Activated CD4-positive, alpha-beta T cell treated with anti-CD3 and anti-CD28 coated beads for 36 hours (primary cell): Measurements from ENCODE around the gene UBQLN3. TPM values are rescaled to one million over a fixed set of nuclear protein-coding genes. Genes with fewer than 3 reads are reported as not detected.

Source experiments
- ATAC-seq: fragments of 200-7000 bp; cut with Tn5 transposase; one replicate; pipeline ENCODE4 v1.10.0; 2021; ENCODE audit warnings: mild to moderate bottlenecking, moderate library complexity
- CTCF ChIA-PET: fragments of 350-600 bp; sonication (Branson Sonifier 250); formaldehyde crosslinking; loops from one replicate; lab custom pipeline; 2021; ENCODE audit warnings: antibody characterized with exemption; lab: Charles Lee
- POLR2A ChIA-PET: fragments of 350-600 bp; sonication (Branson Sonifier 250); formaldehyde crosslinking; loops from one replicate; lab custom pipeline; 2021; ENCODE audit warnings: antibody characterized with exemption, inconsistent platforms; lab: Charles Lee
- DNase-seq: peaks from one replicate; pipeline ENCODE4 v3.0.0-alpha.2; 2020
- H3K27ac Mint-ChIP-seq: one replicate; pipeline ENCODE4 v1.8.0; 2021; ENCODE audit warnings: mixed read lengths
- H3K27me3 Mint-ChIP-seq: one replicate; pipeline ENCODE4 v1.8.0; 2021; ENCODE audit warnings: mixed read lengths
- H3K36me3 Mint-ChIP-seq: one replicate; pipeline ENCODE4 v1.8.0; 2021; ENCODE audit warnings: low read depth, mixed read lengths
- H3K4me1 Mint-ChIP-seq: one replicate; pipeline ENCODE4 v1.8.0; 2021; ENCODE audit warnings: mixed read lengths
- H3K4me3 Mint-ChIP-seq: one replicate; pipeline ENCODE4 v1.8.0; 2021; ENCODE audit warnings: mild to moderate bottlenecking, moderate library complexity, mixed read lengths
- H3K9me3 Mint-ChIP-seq: one replicate; pipeline ENCODE4 v1.8.0; 2021; ENCODE audit warnings: low read depth, mixed read lengths
- intact Hi-C, 2 experiments: fragments of 100-400 bp; cut with DNase I in 1 of 2; cut with micrococcal nuclease in 1 of 2; formaldehyde crosslinking; loops; one replicate each; pipeline versions ENCODE4 v1.14.2 to v1.15.1; 2022 to 2024; cut with DNase I, micrococcal nuclease
- total RNA-seq, 2 experiments: library from RNA; stranded (reverse); gene quantifications; one replicate each; pipeline ENCODE4 v1.2.3, GENCODE V29; 2021

Gene UBQLN3
- total RNA-seq, 2 experiments from 2014 or later, result not detected

DNA sequence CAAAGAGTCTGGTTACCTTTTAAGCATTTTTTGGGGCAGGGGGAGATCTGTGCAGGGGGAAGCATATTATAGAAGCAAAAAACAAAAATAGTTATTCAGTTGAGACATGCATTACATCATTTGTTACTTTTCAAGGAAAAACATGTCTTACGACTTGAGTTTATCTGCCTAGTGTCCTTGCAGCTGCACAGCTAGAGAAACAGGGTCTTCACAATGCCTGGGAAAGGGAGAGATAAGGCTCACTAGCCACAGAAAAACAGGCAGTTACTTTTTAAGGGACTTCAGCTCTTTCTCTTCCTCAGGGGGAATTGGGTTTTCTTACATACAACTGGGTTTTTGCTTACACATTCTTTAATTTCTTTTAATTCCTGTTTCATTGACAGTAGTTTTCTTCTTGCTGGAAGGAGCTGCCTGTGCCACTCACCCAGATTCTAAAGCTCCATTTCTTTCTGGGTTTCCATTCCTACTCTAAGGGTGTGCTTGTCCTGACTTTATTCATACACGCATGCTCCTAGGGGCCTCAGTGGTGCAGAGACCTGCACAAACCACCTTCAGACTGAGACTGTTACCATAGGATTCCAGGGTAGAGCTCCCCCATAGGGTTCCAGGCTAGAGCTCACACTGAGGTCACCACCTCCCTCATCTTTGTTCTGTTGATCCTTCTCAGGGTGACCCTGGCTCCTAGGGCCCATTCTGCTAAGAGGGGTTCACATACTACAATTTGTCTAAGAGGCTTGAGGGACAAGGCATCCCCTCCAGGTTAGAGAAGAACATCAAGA is 21.5 kb upstream of the UBQLN3 start:
- intact Hi-C loops, result no loop called here
- POLR2A ChIA-PET, result no interaction called here
- Mint-ChIP-seq H3K27me3 (no peaks in the 10 kb centered on the region), H3K36me3 (no peaks in the 10 kb centered on the region), H3K27ac (no peak overlapping the region), H3K9me3 (no peaks in the 10 kb centered on the region), H3K4me3 (no peak overlapping the region), H3K4me1 (no peaks in the 10 kb centered on the region)
- CTCF ChIA-PET, result interaction anchor here (0.6 kb wide), 1 partner anchor 39 kb away, joined by 3 read pairs; no protein-coding TSS in a partner anchor
- no peak for DNase-seq
- ATAC-seq, result no peak

DNA sequence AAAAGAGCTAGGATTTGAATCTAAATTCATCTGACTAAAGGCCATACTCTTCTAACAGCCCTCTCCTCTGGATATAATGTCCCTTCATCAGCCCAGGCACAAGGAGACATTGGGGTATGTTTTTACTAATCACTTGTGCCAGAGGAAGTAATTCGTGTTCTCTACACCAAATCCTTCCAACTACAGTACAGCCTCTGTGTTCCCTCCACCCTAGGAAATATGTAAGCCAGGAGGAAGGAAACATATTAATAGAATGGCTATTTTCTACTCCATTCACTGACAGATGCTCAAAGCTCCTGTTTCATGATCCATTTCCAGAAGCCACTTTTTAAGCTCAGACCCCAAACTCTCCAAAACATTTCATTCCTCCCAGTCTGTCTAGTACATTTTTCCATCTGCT is 18.7 kb upstream of the UBQLN3 start:
- DNase-seq (no peak), ATAC-seq (no peak)
- CTCF ChIA-PET, result no interaction called here
- H3K4me3 Mint-ChIP-seq, result no peak overlapping the region
- no peaks in the 10 kb centered on the region for H3K27me3 Mint-ChIP-seq
- no peak overlapping the region for H3K27ac Mint-ChIP-seq
- H3K4me1 Mint-ChIP-seq, result no peaks in the 10 kb centered on the region
- POLR2A ChIA-PET, result no interaction called here
- no peaks in the 10 kb centered on the region for H3K36me3 Mint-ChIP-seq
- no peaks in the 10 kb centered on the region for H3K9me3 Mint-ChIP-seq
- intact Hi-C loops, result no loop called here

DNA sequence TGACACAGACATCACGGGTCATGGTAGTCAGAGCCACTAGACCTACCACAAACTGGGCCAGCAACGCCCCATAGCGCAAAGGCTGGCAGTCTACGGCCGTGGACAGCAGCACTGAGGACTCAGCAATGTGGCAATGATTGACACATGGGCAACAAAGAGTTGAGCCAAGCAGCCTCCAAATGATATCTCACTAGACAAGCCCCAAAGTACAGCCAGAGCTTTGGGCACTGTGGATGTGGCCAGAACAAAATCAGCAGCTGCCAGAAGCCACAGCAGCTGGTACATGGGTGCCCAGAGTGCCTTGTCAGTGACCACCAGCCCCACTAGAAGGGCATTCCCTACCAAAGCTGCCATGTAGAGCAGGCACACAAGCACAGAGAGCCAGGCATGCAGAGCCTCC is 18.0 kb upstream of the UBQLN3 start:
- ChIA-PET CTCF (interaction anchor here (0.5 kb wide), 1 partner anchor 301 kb away, joined by 3 read pairs; no protein-coding TSS in a partner anchor), POLR2A (interaction anchor here (0.5 kb wide), 1 partner anchor 240 kb away, joined by 3 read pairs; no protein-coding TSS in a partner anchor)
- Mint-ChIP-seq H3K9me3 (no peaks in the 10 kb centered on the region), H3K27ac (no peak overlapping the region), H3K36me3 (no peaks in the 10 kb centered on the region), H3K4me3 (no peak overlapping the region), H3K4me1 (no peaks in the 10 kb centered on the region), H3K27me3 (no peaks in the 10 kb centered on the region)
- ATAC-seq, result no peak
- intact Hi-C loops, result no loop called here
- DNase-seq, result no peak

DNA sequence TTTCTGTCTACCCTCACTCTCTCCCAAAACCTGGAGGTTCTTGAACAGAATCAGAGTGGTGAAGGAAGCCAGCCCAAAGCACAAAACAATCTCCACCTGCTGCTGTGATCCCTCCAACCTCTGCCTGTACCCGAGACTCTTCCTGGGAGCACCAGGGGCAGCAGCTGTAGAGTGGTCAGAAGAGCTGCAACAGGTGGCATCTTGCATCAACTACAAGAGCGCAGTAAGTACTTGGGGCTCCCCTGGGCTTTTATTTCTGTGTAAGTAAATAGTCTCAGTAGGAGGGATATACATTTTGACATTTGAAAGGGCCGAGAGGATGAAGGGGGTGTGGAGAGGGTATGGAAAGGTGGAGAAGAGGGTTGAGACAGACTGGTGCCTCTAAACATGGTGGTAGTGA is 15.0 kb upstream of the UBQLN3 start:
- Mint-ChIP-seq H3K36me3 (no peaks in the 10 kb centered on the region), H3K9me3 (no peaks in the 10 kb centered on the region), H3K27me3 (no peaks in the 10 kb centered on the region), H3K4me1 (no peaks in the 10 kb centered on the region), H3K27ac (no peak overlapping the region), H3K4me3 (no peak overlapping the region)
- DNase-seq, result no peak
- intact Hi-C loops, result no loop called here
- no peak for ATAC-seq
- ChIA-PET CTCF (interaction anchor here (0.7 to 1.1 kb wide), 3 partner anchors 12 to 32 kb away, joined by 3 read pairs; no protein-coding TSS in a partner anchor), POLR2A (no interaction called here)

DNA sequence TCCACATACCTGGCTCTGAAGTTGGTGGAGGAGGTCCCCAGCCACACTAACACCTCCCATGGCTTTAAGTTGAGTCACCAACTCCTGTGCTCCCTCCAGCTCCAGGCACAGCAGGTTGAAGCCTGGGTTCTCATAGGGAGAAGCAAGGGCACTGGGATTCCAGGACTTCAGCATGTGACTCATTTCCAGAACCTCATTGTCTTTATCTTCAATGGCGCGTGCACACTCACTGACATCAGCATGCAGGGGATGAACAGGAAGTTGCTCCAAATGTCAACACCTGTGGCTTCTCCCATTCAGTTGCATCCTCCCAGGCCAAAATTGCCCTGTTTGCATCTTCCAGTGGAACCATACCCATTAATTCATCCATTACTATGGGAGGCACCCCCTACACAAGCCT is 12.6 kb upstream of the UBQLN3 start:
- ATAC-seq (no peak), DNase-seq (no peak)
- intact Hi-C loops, result no loop called here
- H3K27ac Mint-ChIP-seq, result no peak overlapping the region
- no peaks in the 10 kb centered on the region for H3K27me3 Mint-ChIP-seq
- no peaks in the 10 kb centered on the region for H3K4me1 Mint-ChIP-seq
- no peaks in the 10 kb centered on the region for H3K9me3 Mint-ChIP-seq
- ChIA-PET CTCF (no interaction called here), POLR2A (no interaction called here)
- H3K36me3 Mint-ChIP-seq, result no peaks in the 10 kb centered on the region
- no peak overlapping the region for H3K4me3 Mint-ChIP-seq

DNA sequence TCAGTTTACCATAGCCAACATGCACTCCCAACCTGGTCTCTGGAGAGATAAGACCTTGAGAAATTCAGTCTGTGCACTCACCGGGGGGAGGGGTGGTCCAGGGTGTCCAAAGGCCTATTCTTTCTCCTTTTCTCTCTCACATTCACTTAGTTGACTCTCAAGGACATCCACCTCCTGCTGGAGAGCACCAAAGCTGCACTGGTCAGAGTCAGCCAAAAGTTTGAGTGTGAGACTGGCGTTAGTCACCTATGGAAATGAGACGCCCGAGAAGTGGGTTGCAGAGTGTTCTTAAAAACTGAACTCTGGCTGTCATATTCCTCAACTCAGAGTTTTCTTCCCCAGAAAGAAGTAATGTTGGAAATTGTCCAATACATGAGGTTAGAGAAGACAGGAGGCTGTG is 11.8 kb upstream of the UBQLN3 start:
- no peaks in the 10 kb centered on the region for H3K4me1 Mint-ChIP-seq
- ATAC-seq, result no peak
- intact Hi-C loops, result no loop called here

DNA sequence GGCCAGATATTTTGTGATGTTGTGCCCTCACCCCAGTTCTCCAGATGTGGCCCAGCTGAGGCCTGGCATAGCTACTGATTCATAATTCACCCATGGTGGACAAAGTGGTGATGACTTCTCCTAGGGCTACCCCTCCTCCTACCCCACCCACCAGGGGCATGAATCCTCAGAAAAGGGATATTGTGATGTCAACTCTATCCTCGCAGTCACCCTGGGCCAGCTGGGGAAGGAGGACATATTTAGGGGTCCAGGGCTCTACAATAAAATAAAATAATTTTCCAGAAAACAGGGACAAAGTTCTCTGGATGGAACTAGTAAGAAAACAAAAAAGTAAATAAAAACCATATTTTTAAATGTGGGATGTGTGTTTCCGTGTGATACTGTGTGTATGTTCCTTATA is 6.8 kb upstream of the UBQLN3 start, which contains the start of gene UBQLNL:
Gene UBQLNL (minus strand): TSS at position 101 of the 400 bp plus-strand sequence. CDS start 258 bp downstream, outside the sequence.
- no peaks in the 10 kb centered on the region for H3K9me3 Mint-ChIP-seq
- peaks cover under 1% of the 10 kb centered on the region for H3K27me3 Mint-ChIP-seq
- DNase-seq, result no peak
- ATAC-seq, result no peak
- no peaks in the 10 kb centered on the region for H3K36me3 Mint-ChIP-seq
- H3K4me3 Mint-ChIP-seq, result no peak within 1 kb of the TSS
- intact Hi-C loops, result no loop called here
- ChIA-PET POLR2A (no interaction called here), CTCF (no interaction called here)
- no peaks in the 10 kb centered on the region for H3K4me1 Mint-ChIP-seq
- H3K27ac Mint-ChIP-seq, result no peak within 1 kb of the TSS

More for the DNA sequence above, 11.8 kb upstream of the UBQLN3 start:
- ChIA-PET CTCF (no interaction called here), POLR2A (no interaction called here)
- Mint-ChIP-seq H3K4me3 (no peak overlapping the region), H3K27me3 (no peaks in the 10 kb centered on the region), H3K27ac (no peak overlapping the region), H3K9me3 (no peaks in the 10 kb centered on the region), H3K36me3 (no peaks in the 10 kb centered on the region)
- DNase-seq, result no peak

DNA sequence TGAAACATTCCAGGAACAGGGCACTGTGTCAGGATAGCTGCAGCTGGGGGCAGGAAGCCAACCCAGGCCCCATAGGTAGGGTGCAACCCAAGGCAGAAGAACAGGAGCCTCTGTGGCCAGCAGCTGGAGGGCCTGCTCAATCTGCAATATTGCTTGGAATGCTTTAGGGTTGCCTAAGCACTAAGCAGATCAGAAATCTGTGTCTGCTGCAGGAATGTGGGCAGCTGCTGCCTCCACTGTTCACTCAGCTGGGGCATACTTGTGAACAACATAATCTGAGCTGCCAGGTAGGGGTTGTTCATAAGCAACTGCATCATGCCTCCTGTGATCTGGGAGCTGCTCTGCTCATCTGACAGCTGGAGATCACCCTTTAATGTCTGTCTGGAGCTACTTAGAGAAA is 5.1 kb upstream of the UBQLN3 start:
- CTCF ChIA-PET, result no interaction called here
- POLR2A ChIA-PET, result no interaction called here
- no peak overlapping the region for H3K4me3 Mint-ChIP-seq
- H3K27me3 Mint-ChIP-seq, result peaks cover 2% of the 10 kb centered on the region
- ATAC-seq, result no peak
- DNase-seq, result no peak
- intact Hi-C loops, result no loop called here
- H3K27ac Mint-ChIP-seq, result no peak overlapping the region
- H3K4me1 Mint-ChIP-seq, result no peaks in the 10 kb centered on the region
- H3K36me3 Mint-ChIP-seq, result no peaks in the 10 kb centered on the region
- no peaks in the 10 kb centered on the region for H3K9me3 Mint-ChIP-seq

DNA sequence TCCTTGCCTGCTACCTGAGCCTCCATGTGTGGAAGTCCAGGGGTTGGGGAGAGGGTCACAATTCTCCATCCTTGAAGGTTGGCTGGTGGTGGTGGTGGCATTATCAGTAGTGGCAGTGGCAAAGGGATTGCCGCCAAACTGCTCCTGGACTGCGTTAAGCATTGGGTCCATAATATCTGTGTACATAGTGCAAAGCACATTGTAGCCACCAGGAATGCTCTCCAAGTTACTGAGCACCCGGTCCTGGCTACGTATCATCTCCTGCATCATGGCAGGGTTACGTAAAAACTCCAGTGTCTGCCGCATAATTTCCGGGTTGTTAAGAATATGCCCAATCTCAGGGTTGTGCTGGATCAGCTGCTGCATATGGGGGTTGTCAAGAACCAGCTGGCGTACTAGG is 1.2 kb downstream of the UBQLN3 start:
- Mint-ChIP-seq H3K4me3 (no peak overlapping the region), H3K27me3 (peaks cover 10% of the 10 kb centered on the region), H3K9me3 (no peaks in the 10 kb centered on the region), H3K27ac (no peak overlapping the region), H3K36me3 (no peaks in the 10 kb centered on the region), H3K4me1 (no peaks in the 10 kb centered on the region)
- DNase-seq, result no peak
- ChIA-PET POLR2A (no interaction called here), CTCF (no interaction called here)
- ATAC-seq, result no peak
- intact Hi-C loops, result no loop called here

DNA sequence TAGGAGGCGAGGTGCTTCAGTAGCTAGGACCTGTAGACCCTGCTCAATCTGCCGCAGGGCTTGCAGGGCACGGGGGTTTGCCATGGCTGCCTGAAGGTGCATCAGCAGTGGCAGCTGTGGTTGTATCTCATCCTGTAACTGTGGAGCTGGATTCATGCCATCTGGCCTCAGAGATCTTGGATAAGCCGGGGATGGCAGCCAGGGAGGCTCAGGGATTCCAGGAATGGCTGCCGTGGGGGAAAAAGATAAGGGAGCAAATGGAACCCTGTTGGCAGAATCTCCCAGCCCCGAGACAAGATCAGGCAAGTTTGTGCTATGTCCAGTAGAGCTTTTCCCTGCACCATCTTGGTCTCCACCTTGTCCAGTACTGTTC is 1.8 kb downstream of the UBQLN3 start:
- Mint-ChIP-seq H3K27ac (no peak overlapping the region), H3K36me3 (no peaks in the 10 kb centered on the region), H3K4me1 (no peaks in the 10 kb centered on the region), H3K27me3 (peaks cover 10% of the 10 kb centered on the region), H3K9me3 (no peaks in the 10 kb centered on the region), H3K4me3 (no peak overlapping the region)
- intact Hi-C loops, result no loop called here
- CTCF ChIA-PET, result interaction anchor here (0.6 to 0.8 kb wide), 2 partner anchors 37 to 803 kb away, joined by 4 read pairs; no protein-coding TSS in a partner anchor
- DNase-seq, result no peak
- POLR2A ChIA-PET, result no interaction called here
- no peak for ATAC-seq

DNA sequence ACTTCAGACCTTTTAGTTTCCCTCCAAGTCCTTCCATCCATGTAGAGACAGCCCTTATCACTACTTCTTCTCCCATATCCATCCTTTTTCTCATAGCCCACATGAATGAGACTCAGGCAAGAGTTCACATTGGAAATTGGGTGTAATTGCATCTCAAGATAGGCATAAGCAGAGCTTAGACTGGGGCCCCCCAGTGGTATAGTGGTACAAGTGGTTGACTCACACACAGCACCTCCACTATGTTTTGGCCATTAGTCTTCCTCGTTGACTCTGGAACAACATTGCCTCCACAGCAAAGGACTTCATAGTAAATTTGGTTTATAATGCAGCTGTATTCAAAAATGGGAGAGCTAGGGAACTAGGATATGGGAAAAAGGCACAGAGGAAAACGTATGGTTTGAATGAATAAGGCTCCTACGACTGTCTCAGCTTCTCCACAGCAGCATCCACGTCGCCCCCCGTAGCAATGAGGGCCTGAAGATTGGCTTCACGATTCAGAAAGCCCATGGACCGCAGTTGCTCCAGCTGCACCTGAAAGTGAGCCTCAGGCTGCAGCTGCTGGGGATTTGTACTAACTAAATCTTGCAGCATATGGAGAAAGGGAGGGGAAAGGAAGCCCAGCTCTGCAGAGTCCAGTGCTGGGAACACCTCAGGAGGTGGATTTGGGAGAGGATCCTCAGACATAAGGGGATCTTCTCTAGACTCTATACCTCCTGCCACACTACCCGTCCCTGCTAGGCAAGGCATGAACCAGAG is 2.4 kb downstream of the UBQLN3 start:
- ATAC-seq (no peak), DNase-seq (no peak)
- no peaks in the 10 kb centered on the region for H3K9me3 Mint-ChIP-seq
- intact Hi-C loops, result no loop called here
- POLR2A ChIA-PET, result no interaction called here
- no peaks in the 10 kb centered on the region for H3K4me1 Mint-ChIP-seq
- no peak overlapping the region for H3K27ac Mint-ChIP-seq
- CTCF ChIA-PET, result interaction anchor here (0.6 to 0.8 kb wide), 2 partner anchors 37 to 804 kb away, joined by 4 read pairs; no protein-coding TSS in a partner anchor
- no peak overlapping the region for H3K4me3 Mint-ChIP-seq
- H3K27me3 Mint-ChIP-seq, result peaks cover 10% of the 10 kb centered on the region
- no peaks in the 10 kb centered on the region for H3K36me3 Mint-ChIP-seq
